ENCODE data around the gene TRDMT1.

Gene TRDMT1

DNA sequence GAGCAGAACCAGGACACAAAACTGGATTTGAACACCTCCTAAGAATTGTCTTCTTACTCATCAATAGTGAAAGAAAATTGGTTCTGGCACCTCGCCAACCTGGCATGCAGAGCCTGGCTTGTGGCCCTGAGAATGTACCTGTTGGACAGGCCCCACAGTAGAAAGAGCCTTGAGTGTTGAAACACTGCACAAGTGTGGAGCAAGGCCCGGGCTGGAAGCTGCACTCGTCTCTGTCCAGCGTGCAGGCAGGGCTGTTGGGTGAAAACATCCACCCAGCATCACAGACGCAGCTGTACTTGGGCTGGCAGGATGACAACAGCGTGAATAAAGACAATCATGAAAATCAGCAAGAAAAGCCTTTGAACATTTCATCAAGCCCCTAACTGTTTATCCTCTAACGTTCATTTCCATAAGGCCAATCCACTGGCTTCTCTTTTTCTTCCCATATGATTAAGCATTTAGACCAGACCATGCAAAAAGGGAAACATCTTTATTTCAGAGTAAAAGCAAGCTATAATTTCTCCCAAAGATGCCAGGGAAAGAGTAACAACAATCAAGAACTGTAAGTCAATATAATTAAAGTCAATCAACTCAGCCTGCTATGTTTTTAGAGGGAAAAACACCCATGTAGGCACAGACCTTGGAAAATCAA is 87.5 kb downstream of the TRDMT1 start:
- no peak for DNase-seq
- no peak overlapping the region for H3K4me3 Mint-ChIP-seq
- no peaks in the 10 kb centered on the region for H3K36me3 Mint-ChIP-seq (ENCODE audit: low read depth)
- H3K9me3 Mint-ChIP-seq = no peaks in the 10 kb centered on the region
- H3K27ac Mint-ChIP-seq = peak overlapping the region; percentile 7
- peaks cover 13% of the 10 kb centered on the region for H3K4me1 Mint-ChIP-seq
- no peaks in the 10 kb centered on the region for H3K27me3 Mint-ChIP-seq (ENCODE audit: low read depth, poor library complexity)
- no peak for TF ChIP-seq CTCF (IDR thresholded peaks at IDR 0.05)

GRCh38 chr10:17113346-17113745 is 88.1 kb downstream of the TRDMT1 start:
- Mint-ChIP-seq H3K36me3 (ENCODE audit: low read depth) (no peaks in the 10 kb centered on the region), H3K4me3 (no peak overlapping the region), H3K4me1 (peaks cover 13% of the 10 kb centered on the region), H3K9me3 (no peaks in the 10 kb centered on the region), H3K27me3 (ENCODE audit: low read depth, poor library complexity) (no peaks in the 10 kb centered on the region), H3K27ac (peak overlapping the region; percentile 7)
- TF ChIP-seq CTCF (IDR thresholded peaks at IDR 0.05) = no peak
- no peak for DNase-seq

- no peak for TF ChIP-seq CTCF (IDR thresholded peaks at IDR 0.05)
- H3K27ac Mint-ChIP-seq = no peak overlapping the region
Observed at GRCh38 chr10:17112566-17112965, 88.9 kb downstream of the TRDMT1 start.

DNA sequence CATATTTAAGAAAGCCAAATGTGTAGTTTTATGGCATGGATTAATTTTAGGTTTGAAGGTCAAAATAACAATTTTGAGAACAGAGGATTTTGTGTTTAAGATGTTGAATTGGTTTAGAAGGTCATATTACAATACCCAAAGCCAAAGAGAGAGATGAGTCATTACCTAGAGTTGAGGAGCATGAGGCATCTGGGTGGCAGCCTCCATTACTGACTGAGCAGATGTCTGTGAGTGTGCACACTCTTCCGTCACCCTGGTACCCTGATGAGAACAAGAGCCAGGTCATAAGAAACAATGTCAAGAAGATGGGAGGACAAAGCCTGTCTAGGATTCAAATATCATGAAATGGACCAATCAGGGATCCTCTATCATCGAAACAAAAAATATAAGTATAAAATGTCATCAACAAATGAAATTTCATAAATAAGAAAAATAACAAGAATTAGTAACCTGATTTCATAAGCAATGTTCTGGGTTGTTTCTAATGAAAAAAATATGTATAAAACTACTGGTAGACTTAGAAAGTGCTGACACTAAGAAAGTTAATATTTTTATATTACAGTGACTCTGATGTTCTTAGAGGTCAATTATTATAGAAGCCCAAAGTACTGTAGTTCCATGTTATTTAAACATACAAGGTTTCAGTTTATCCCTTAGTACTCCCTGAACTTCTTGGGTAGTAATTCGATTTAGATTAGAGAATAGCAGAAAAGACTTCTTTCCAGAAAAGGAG is 91.8 kb downstream of the TRDMT1 start:
- no peak for TF ChIP-seq CTCF (IDR thresholded peaks at IDR 0.05)
- H3K4me1 Mint-ChIP-seq = peaks cover 13% of the 10 kb centered on the region
- no peaks in the 10 kb centered on the region for H3K27me3 Mint-ChIP-seq (ENCODE audit: low read depth, poor library complexity)
- no peak for DNase-seq
- H3K4me3 Mint-ChIP-seq = no peak overlapping the region
- no peaks in the 10 kb centered on the region for H3K9me3 Mint-ChIP-seq
- no peak overlapping the region for H3K27ac Mint-ChIP-seq
- H3K36me3 Mint-ChIP-seq (ENCODE audit: low read depth) = no peaks in the 10 kb centered on the region

More at GRCh38 chr10:17112566-17112965, 88.9 kb downstream of the TRDMT1 start:
- H3K4me1 Mint-ChIP-seq = peaks cover 13% of the 10 kb centered on the region
- H3K4me3 Mint-ChIP-seq = no peak overlapping the region
- H3K36me3 Mint-ChIP-seq (ENCODE audit: low read depth) = no peaks in the 10 kb centered on the region
- no peaks in the 10 kb centered on the region for H3K27me3 Mint-ChIP-seq (ENCODE audit: low read depth, poor library complexity)
- DNase-seq = no peak
- no peaks in the 10 kb centered on the region for H3K9me3 Mint-ChIP-seq

DNA sequence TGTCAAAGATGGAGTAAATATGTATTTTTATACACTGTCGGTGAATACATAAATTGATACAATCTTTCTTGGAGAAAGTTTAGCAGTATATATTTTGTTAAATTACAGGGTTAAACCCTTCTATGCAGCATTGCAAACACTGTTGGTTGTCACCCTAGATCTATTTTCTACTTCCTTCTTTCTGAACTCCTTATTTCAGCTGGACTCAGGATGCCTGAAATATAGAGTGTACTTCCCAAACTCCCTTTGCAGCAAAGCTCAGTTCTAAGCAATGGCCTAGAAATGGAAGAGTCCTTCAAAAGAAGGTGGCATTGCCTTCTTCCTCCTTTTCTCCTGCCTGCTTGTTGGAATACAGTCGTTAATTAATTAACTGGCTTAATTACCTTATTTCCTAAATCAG is 92.4 kb downstream of the TRDMT1 start:
- H3K9me3 Mint-ChIP-seq = no peaks in the 10 kb centered on the region
- TF ChIP-seq CTCF (IDR thresholded peaks at IDR 0.05) = no peak
- no peak overlapping the region for H3K4me3 Mint-ChIP-seq

GRCh38 chr10:17106991-17107390 is 94.5 kb downstream of the TRDMT1 start:
- Mint-ChIP-seq H3K4me1 (no peaks in the 10 kb centered on the region), H3K4me3 (no peak overlapping the region), H3K27me3 (ENCODE audit: low read depth, poor library complexity) (no peaks in the 10 kb centered on the region), H3K27ac (no peak overlapping the region), H3K9me3 (no peaks in the 10 kb centered on the region), H3K36me3 (ENCODE audit: low read depth) (no peaks in the 10 kb centered on the region)
- TF ChIP-seq CTCF (IDR thresholded peaks at IDR 0.05) = no peak
- no peak for DNase-seq

More for the DNA sequence above, 92.4 kb downstream of the TRDMT1 start:
- peaks cover 7% of the 10 kb centered on the region for H3K4me1 Mint-ChIP-seq
- no peak overlapping the region for H3K27ac Mint-ChIP-seq
- DNase-seq = no peak
- no peaks in the 10 kb centered on the region for H3K27me3 Mint-ChIP-seq (ENCODE audit: low read depth, poor library complexity)
- no peaks in the 10 kb centered on the region for H3K36me3 Mint-ChIP-seq (ENCODE audit: low read depth)

Data from nephron progenitor cell (in vitro differentiated cells).